HepG2 (cell line): ENCODE measurements around the gene TRPT1. TPM values are rescaled to one million over a fixed set of nuclear protein-coding genes. Genes with fewer than 3 reads are reported as not detected.

Experiments used
- ARHGAP35 ChIP-seq: sonication (generic); formaldehyde crosslinking; IDR thresholded peaks from 2 replicates; pipeline ENCODE4 v1.9.0; 2022; ENCODE audit warnings: mild to moderate bottlenecking, inconsistent platforms, moderate library complexity, missing genetic modification reagents, borderline replicate concordance
- ATF1 ChIP-seq: IDR thresholded peaks from 2 replicates; pipeline ENCODE4 v1.6.1; 2016; ENCODE audit warnings: mild to moderate bottlenecking, control low read depth
- ELF1 ChIP-seq: sonication (generic); formaldehyde crosslinking; IDR thresholded peaks from 2 replicates; pipeline ENCODE4 v1.4.0; 2020; ENCODE audit warnings: missing genetic modification reagents
- ISL2 ChIP-seq: sonication (generic); formaldehyde crosslinking; IDR thresholded peaks from 2 replicates; pipeline ENCODE4 v1.5.0; 2020; ENCODE audit warnings: missing genetic modification reagents
- JDP2 ChIP-seq: sonication (generic); formaldehyde crosslinking; IDR thresholded peaks from 2 replicates; pipeline ENCODE4 v1.8.1; 2022; ENCODE audit warnings: missing genetic modification reagents, borderline replicate concordance
- KAT2B ChIP-seq: fragments of 150-350 bp; IDR thresholded peaks from 2 replicates; pipeline ENCODE4 v1.6.1; 2014; ENCODE audit warnings: low read depth, low read length, borderline replicate concordance
- KIAA2018 ChIP-seq: sonication (generic); formaldehyde crosslinking; IDR thresholded peaks from 2 replicates; pipeline ENCODE4 v1.5.0; 2020; ENCODE audit warnings: mild to moderate bottlenecking, missing genetic modification reagents, borderline replicate concordance
- KLF12 ChIP-seq: sonication (generic); formaldehyde crosslinking; IDR thresholded peaks from 2 replicates; pipeline ENCODE4 v1.4.0; 2020; ENCODE audit warnings: missing genetic modification reagents, borderline replicate concordance
- MAFG ChIP-seq: sonication (generic); formaldehyde crosslinking; IDR thresholded peaks from 2 replicates; pipeline ENCODE4 v1.5.1; 2020; ENCODE audit warnings: mild to moderate bottlenecking, missing genetic modification reagents
- SOX6 ChIP-seq, 2 experiments: fragments of 450-650 bp in 1 of 2; sonication (generic) in 1 of 2; formaldehyde crosslinking in 1 of 2; IDR thresholded peaks; 2 replicates each; pipeline versions ENCODE4 v1.4.0 to v1.6.1; 2017 to 2020; ENCODE audit warnings: antibody characterized with exemption in 1 of 2, mild to moderate bottlenecking in 1 of 2, missing genetic modification reagents in 1 of 2
- ZBTB21 ChIP-seq: sonication (generic); formaldehyde crosslinking; IDR thresholded peaks from 2 replicates; pipeline ENCODE4 v1.4.0; 2020; ENCODE audit warnings: missing genetic modification reagents
- ZBTB3 ChIP-seq: sonication (generic); formaldehyde crosslinking; IDR thresholded peaks from 2 replicates; pipeline ENCODE4 v1.4.0; 2020; ENCODE audit warnings: low read depth, mild to moderate bottlenecking, moderate library complexity, missing genetic modification reagents, borderline replicate concordance
- ZBTB42 ChIP-seq: sonication (generic); formaldehyde crosslinking; IDR thresholded peaks from 2 replicates; pipeline ENCODE4 v1.5.0; 2020; ENCODE audit warnings: mild to moderate bottlenecking, missing genetic modification reagents
- ZNF232 ChIP-seq: sonication (generic); formaldehyde crosslinking; IDR thresholded peaks from 2 replicates; pipeline ENCODE4 v1.4.0; 2020; ENCODE audit warnings: missing genetic modification reagents, borderline replicate concordance
- ZNF253 ChIP-seq: sonication (generic); formaldehyde crosslinking; IDR thresholded peaks from 2 replicates; pipeline ENCODE4 v1.8.0; 2022; ENCODE audit warnings: mild to moderate bottlenecking, missing genetic modification reagents, borderline replicate concordance
- ZNF766 ChIP-seq: sonication (generic); formaldehyde crosslinking; IDR thresholded peaks from 2 replicates; pipeline ENCODE4 v1.5.0; 2020; ENCODE audit warnings: missing genetic modification reagents, borderline replicate concordance
- ZNF776 ChIP-seq: sonication (generic); formaldehyde crosslinking; IDR thresholded peaks from 2 replicates; pipeline ENCODE4 v1.4.0; 2020; ENCODE audit warnings: mild to moderate bottlenecking, missing genetic modification reagents
- ZNF816 ChIP-seq: sonication (generic); formaldehyde crosslinking; IDR thresholded peaks from 2 replicates; pipeline ENCODE4 v1.8.0; 2022; ENCODE audit warnings: missing genetic modification reagents, mild to moderate bottlenecking, borderline replicate concordance
- polyA plus RNA-seq, 8 experiments: library from polyadenylated mRNA; depleted of rRNA in 3 of 8; stranded (reverse) in 7 of 8; unstranded in 1 of 8; fragments of >200 nt; fragmentation: Illumina TruSeq in 4 of 8; extraction: Trizol in 4 of 8; gene quantifications; 2 replicates each; pipeline versions ENCODE4 v1.2.1 to v1.2.3, GENCODE V29; 2011 to 2016; ENCODE audit warnings: low read depth in 4 of 8, missing spikeins in 1 of 8, mixed read lengths in 1 of 8; ENCODE audit not compliant: insufficient read depth in 1 of 8
- total RNA-seq, 5 experiments: library from RNA; depleted of rRNA; stranded (reverse); fragments of >200 nt; fragmentation: Illumina TruSeq; extraction: Trizol; gene quantifications; 2 replicates each; pipeline ENCODE4 v1.2.3, GENCODE V29; 2016; ENCODE audit warnings: low read depth in 1 of 5
- TF ChIP-seq, protein P1 (sequence below): sonication (generic); formaldehyde crosslinking; IDR thresholded peaks from 2 replicates; pipeline ENCODE4 v1.8.1; 2023; ENCODE audit warnings: mild to moderate bottlenecking, missing genetic modification reagents

TRPT1 gene
- total and polyA plus RNA-seq, 2 of the 13 experiments (the other 11 are each of a cell fraction or from before 2014, with no cell fraction given) = 24.8 to 40.7 TPM

GRCh38 chr11:64240435-64241240, 14.7 kb upstream of the TRPT1 start, which contains the start of gene FKBP2 (continued):
- TF ChIP-seq SOX6 (IDR thresholded peaks at IDR 0.05) (no peak), SOX6 (CRISPR knock-in tag; IDR thresholded peaks at IDR 0.05) (peak; percentile 31; the same call in 1 of the 2 replicates), ISL2 (CRISPR knock-in tag) (peak; percentile 74), JDP2 (CRISPR knock-in tag) (no peak), ZBTB21 (CRISPR knock-in tag) (0 out of 2 replicates have a peak, but pooled peaks have one; percentile 8), ZNF232 (CRISPR knock-in tag) (no peak; the same call in 1 of the 2 replicates), ZNF766 (peak; percentile 64), ZBTB42 (CRISPR knock-in tag) (peak; percentile 73; the same call in 1 of the 2 replicates), ATF1 (CRISPR knock-in tag) (peak; percentile 86), MAFG (CRISPR knock-in tag) (no peak), ZNF253 (CRISPR knock-in tag) (no peak), KLF12 (CRISPR knock-in tag) (peak; percentile 83; the same call in 1 of the 2 replicates), ELF1 (CRISPR knock-in tag) (peak; percentile 89), ZNF816 (CRISPR knock-in tag) (peak; percentile 61; the same call in 1 of the 2 replicates), ARHGAP35 (CRISPR knock-in tag) (no peak), ZBTB3 (CRISPR knock-in tag) (0 out of 2 replicates have a peak, but pooled peaks have one; percentile 51), KAT2B (no peak), KIAA2018 (CRISPR knock-in tag) (peak; percentile 10; the same call in 1 of the 2 replicates), ZNF776 (CRISPR knock-in tag) (peak; percentile 69; the same call in 1 of the 2 replicates)
- TF ChIP-seq, protein P1, sequence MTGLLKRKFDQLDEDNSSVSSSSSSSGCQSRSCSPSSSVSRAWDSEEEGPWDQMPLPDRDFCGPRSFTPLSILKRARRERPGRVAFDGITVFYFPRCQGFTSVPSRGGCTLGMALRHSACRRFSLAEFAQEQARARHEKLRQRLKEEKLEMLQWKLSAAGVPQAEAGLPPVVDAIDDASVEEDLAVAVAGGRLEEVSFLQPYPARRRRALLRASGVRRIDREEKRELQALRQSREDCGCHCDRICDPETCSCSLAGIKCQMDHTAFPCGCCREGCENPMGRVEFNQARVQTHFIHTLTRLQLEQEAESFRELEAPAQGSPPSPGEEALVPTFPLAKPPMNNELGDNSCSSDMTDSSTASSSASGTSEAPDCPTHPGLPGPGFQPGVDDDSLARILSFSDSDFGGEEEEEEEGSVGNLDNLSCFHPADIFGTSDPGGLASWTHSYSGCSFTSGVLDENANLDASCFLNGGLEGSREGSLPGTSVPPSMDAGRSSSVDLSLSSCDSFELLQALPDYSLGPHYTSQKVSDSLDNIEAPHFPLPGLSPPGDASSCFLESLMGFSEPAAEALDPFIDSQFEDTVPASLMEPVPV (CRISPR knock-in tag) = peak; percentile 26
